GM12872 (cell line): ENCODE measurements around the gene ZNF524.

Source experiments
- TF ChIP-seq, protein P1 (sequence below): IDR thresholded peaks from 3 replicates; pipeline ENCODE4 v1.5.1; 2011; ENCODE audit warnings: low read depth, mild to moderate bottlenecking, low read length, moderate library complexity; ENCODE audit not compliant: insufficient read depth

The ZNF524 gene, protein sequence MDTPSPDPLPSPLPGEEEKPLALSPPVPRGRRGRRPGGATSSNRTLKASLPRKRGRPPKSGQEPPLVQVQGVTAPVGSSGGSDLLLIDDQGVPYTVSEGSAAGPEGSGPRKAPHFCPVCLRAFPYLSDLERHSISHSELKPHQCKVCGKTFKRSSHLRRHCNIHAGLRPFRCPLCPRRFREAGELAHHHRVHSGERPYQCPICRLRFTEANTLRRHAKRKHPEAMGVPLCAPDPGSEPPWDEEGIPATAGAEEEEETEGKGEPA

DNA sequence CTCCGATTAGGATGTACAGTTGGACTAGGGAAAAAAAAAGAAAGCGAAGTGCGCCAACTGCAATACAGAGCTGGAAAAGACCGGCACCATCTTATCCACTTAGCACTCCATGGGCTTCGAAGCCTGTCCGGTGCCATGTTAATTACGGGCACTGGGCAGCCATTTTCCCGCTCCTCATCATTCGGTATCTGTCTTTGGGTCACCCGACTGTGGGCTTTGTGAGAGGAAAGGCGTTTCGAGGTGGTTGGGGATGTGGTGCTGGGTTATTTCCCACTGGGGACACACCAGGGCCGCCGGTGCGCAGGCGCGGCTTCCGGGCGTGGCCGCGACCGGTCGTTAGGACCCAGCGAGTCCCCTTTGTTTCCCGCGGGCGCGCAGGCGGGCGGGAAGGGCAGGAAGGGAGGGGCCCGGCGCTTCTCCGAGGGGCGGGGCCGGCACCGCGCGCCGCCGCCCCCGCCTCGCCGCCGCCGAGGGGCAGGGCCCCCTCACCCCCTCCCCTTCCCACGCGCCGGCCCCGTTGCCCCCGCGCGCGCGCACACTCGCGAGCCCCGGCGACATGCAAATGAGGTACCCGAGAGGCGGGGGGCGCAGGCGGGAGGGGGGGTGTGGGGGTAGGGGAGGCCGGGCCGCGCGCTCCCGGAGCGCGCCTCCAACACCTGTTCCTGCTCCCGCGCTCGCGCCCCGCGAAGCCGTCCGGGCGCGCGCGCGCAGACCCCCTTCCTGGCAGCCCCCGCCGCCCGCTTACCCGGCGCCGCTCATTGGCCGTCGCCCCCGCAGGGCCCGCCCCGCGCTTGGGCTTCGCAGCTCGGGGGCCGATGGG, at the start of gene ZNF524:
Gene ZNF524, plus strand, starts transcription at position 447 of the 820 bp plus-strand sequence. CDS start 1,825 bp downstream, outside the sequence.
- TF ChIP-seq, protein P1, sequence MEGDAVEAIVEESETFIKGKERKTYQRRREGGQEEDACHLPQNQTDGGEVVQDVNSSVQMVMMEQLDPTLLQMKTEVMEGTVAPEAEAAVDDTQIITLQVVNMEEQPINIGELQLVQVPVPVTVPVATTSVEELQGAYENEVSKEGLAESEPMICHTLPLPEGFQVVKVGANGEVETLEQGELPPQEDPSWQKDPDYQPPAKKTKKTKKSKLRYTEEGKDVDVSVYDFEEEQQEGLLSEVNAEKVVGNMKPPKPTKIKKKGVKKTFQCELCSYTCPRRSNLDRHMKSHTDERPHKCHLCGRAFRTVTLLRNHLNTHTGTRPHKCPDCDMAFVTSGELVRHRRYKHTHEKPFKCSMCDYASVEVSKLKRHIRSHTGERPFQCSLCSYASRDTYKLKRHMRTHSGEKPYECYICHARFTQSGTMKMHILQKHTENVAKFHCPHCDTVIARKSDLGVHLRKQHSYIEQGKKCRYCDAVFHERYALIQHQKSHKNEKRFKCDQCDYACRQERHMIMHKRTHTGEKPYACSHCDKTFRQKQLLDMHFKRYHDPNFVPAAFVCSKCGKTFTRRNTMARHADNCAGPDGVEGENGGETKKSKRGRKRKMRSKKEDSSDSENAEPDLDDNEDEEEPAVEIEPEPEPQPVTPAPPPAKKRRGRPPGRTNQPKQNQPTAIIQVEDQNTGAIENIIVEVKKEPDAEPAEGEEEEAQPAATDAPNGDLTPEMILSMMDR: no peak

DNA sequence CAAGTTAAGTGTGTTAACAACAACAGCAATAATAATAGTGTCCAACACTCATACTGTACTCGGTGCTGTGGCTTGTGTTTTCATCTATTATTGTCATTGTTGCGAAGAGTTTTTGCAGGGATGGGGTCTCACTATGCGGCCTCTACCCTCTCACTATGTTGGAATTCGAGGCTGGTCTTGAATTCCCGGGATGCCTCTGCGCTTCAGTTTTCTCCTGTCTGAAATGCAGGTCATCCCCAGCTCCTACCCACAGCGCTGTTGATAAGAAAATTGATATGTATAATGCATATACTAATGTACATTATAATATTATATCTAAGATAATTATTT, 49.8 kb upstream of the ZNF524 start:
- TF ChIP-seq, protein P1: no peak

DNA sequence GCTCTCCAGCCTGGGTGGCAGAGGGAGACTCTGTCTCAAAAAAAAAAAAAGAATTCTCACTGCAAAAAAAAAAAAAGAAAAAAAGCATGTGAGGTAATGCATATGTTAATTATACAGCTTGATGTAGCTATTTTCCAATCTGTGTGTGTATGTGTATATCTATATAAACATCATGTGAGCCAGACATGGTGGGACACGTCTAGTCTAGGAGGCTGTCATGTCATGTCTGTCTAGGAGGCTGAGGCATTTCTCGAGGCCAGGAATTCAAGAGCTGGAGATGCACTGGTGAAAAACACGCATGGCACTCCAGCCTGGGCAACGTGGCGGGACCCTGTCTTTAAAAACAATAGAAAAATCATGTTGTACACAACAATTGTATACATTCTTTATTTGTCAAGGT, 47.9 kb upstream of the ZNF524 start:
- TF ChIP-seq, protein P1: no peak

DNA sequence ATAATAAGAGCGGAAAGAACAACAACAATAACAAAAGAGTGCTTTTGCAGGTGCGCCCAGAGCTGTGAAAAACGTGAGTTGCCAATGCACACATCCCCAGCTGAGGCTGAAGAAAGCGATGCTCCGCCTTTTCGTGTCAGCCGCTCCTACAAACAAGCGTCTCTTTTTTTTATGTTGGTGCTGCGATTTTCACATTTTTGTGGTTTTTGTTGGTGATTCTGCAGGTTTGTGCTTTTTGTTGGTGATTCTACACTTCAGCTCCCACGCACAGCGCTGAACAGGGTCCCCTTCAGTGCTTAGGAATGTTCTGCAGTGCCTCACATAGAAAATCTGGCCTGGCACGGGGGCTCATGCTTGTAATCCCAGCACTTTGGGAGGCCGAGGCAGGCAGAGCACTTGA, 47.5 kb upstream of the ZNF524 start:
- TF ChIP-seq, protein P1: no peak

DNA sequence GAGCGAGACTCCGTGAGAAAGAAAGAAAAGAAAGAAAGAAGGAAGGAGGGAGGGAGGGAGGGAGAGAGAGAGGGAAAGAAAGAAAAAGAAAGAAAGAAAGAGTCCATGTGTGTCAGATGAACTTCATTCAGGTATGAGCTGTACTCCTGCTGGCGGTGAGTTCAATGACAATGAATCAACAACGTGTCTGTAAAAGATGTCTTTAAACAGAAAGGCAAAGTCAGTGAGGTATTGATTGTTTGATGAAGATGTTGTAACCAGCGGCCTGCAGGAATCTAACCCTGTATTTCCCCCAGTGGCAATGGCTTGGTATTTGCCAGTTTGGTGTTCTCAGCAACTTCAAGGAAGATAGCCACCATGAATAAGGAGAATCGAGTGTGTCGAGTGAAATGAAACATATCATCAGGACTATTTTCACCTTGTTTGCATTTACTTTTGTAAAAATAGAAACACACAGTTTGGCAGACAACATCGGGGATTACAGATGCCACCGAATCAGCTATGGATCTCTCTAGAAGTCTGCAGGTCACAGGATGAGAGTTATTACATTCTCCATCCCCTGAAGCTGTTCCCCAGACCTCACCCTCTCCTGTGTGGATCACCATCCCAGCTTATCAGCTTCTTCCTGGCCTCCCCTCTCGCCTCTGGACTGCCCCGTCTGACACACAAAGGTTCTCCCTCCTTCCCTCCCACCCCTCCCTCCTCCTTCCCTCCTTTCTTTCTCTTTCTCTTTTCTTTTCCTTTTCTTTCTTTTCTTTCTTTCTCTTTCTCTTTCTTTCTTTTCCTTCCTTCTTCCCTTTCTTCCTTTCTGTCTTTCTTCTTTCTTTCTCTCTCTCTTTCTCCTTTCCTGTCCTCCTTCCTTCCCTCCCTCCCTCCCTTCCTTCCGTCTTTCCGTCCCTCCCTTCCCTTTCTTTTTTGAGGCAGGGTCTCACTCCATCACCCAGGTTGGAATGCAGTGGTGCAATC, 46.6 kb upstream of the ZNF524 start:
- TF ChIP-seq, protein P1: no peak

DNA sequence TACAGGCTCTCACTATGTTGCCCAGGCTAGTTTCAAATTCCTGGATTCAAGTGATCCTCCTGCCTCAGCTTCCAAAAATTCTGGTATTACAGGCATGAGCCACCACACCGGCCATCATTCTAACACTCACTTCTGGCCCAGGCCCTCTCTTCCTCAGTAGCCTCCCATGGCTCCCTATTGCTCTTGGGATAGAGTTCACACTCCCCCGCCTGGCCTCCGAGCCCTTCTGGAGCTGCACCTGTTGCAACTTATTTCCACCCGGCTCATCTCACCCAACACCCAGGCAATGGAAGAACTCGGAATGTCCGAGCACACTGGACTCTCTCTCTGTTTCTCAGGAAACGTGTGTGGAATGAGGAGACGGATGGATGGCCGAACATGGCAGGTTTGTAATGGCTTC, 45.8 kb upstream of the ZNF524 start:
- TF ChIP-seq, protein P1: no peak

DNA sequence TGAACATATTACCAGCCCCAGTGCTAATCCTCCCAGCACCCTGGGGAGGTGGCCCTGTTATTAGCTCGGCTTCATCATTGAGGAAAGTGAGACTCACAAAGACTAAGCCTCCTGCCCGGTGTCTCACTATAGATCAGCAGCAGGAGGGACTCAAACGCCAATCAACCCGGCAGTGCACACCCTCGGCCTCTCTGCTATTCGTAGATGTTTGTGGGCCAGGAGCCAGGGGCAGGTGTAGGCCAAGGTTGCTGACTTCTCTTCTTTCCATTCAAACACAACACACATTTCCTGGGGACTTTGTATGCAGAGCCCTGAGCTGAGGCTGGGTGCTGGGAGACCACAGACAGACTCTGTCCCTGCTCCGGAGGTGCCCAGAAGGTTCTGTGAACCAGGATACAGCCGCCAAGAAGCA, 45.3 kb upstream of the ZNF524 start:
- TF ChIP-seq, protein P1: no peak
